ENCODE results near the gene CEMIP.

Gene CEMIP

GRCh38 chr15:80925597-80926059 is 146.5 kb downstream of the CEMIP start:
- DNase-seq (ENCODE audit: low spot score in 2 of 2): no peak

GRCh38 chr15:80926126-80926525 is 147.0 kb downstream of the CEMIP start:
- Mint-ChIP-seq H3K27me3 (no peaks in the 10 kb centered on the region), H3K4me1 (peaks cover 11% of the 10 kb centered on the region), H3K36me3 (ENCODE audit: insufficient read depth) (no peaks in the 10 kb centered on the region), H3K4me3 (no peak overlapping the region), H3K27ac (ENCODE audit: low read depth) (no peak overlapping the region), H3K9me3 (no peaks in the 10 kb centered on the region)
- DNase-seq (ENCODE audit: low spot score in 2 of 2) (no peak), ATAC-seq (replicated peaks; ENCODE audit: extremely low read depth, poor library complexity, severe bottlenecking) (no peak)

More at GRCh38 chr15:80925597-80926059, 146.5 kb downstream of the CEMIP start:
- Mint-ChIP-seq H3K4me1 (peaks cover 16% of the 10 kb centered on the region), H3K36me3 (ENCODE audit: insufficient read depth) (no peaks in the 10 kb centered on the region), H3K9me3 (no peaks in the 10 kb centered on the region), H3K27ac (ENCODE audit: low read depth) (no peak overlapping the region), H3K27me3 (no peaks in the 10 kb centered on the region), H3K4me3 (no peak overlapping the region)
- no peak for ATAC-seq (replicated peaks; ENCODE audit: extremely low read depth, poor library complexity, severe bottlenecking)

- no peak for DNase-seq (ENCODE audit: low spot score in 2 of 2)
- no peaks in the 10 kb centered on the region for H3K9me3 Mint-ChIP-seq
- H3K27me3 Mint-ChIP-seq: no peaks in the 10 kb centered on the region
- H3K4me3 Mint-ChIP-seq: no peak overlapping the region
- peaks cover under 1% of the 10 kb centered on the region for H3K4me1 Mint-ChIP-seq
- no peak for ATAC-seq (replicated peaks; ENCODE audit: extremely low read depth, poor library complexity, severe bottlenecking)
- H3K36me3 Mint-ChIP-seq (ENCODE audit: insufficient read depth): no peaks in the 10 kb centered on the region
- H3K27ac Mint-ChIP-seq (ENCODE audit: low read depth): no peak overlapping the region
Observed at GRCh38 chr15:80929225-80929624, 150.1 kb downstream of the CEMIP start.

GRCh38 chr15:80929689-80930088 is 150.5 kb downstream of the CEMIP start:
- no peak for ATAC-seq (replicated peaks; ENCODE audit: extremely low read depth, poor library complexity, severe bottlenecking)
- no peak overlapping the region for H3K4me3 Mint-ChIP-seq
- H3K36me3 Mint-ChIP-seq (ENCODE audit: insufficient read depth): no peaks in the 10 kb centered on the region
- H3K27me3 Mint-ChIP-seq: no peaks in the 10 kb centered on the region
- H3K9me3 Mint-ChIP-seq: no peaks in the 10 kb centered on the region
- no peak overlapping the region for H3K27ac Mint-ChIP-seq (ENCODE audit: low read depth)
- no peak for DNase-seq (ENCODE audit: low spot score in 2 of 2)
- peaks cover 5% of the 10 kb centered on the region for H3K4me1 Mint-ChIP-seq

GRCh38 chr15:80931191-80931590 is 152.0 kb downstream of the CEMIP start:
- peaks cover 6% of the 10 kb centered on the region for H3K4me1 Mint-ChIP-seq
- no peak overlapping the region for H3K4me3 Mint-ChIP-seq
- H3K9me3 Mint-ChIP-seq: no peaks in the 10 kb centered on the region
- no peaks in the 10 kb centered on the region for H3K27me3 Mint-ChIP-seq
- ATAC-seq (replicated peaks; ENCODE audit: extremely low read depth, poor library complexity, severe bottlenecking) (no peak), DNase-seq (ENCODE audit: low spot score in 2 of 2) (no peak)
- no peak overlapping the region for H3K27ac Mint-ChIP-seq (ENCODE audit: low read depth)
- peaks cover under 1% of the 10 kb centered on the region for H3K36me3 Mint-ChIP-seq (ENCODE audit: insufficient read depth)

GRCh38 chr15:80931721-80932512 is 152.7 kb downstream of the CEMIP start:
- Mint-ChIP-seq H3K9me3 (no peaks in the 10 kb centered on the region), H3K27me3 (no peaks in the 10 kb centered on the region), H3K36me3 (ENCODE audit: insufficient read depth) (peaks cover 3% of the 10 kb centered on the region), H3K4me1 (peaks cover 6% of the 10 kb centered on the region), H3K27ac (ENCODE audit: low read depth) (no peak overlapping the region), H3K4me3 (no peak overlapping the region)
- DNase-seq (ENCODE audit: low spot score in 2 of 2) (no peak), ATAC-seq (replicated peaks; ENCODE audit: extremely low read depth, poor library complexity, severe bottlenecking) (no peak)

GRCh38 chr15:80932513-80932815 is 153.3 kb downstream of the CEMIP start:
- Mint-ChIP-seq H3K27ac (ENCODE audit: low read depth) (no peak overlapping the region), H3K9me3 (no peaks in the 10 kb centered on the region), H3K4me1 (peaks cover 6% of the 10 kb centered on the region), H3K27me3 (no peaks in the 10 kb centered on the region), H3K36me3 (ENCODE audit: insufficient read depth) (peaks cover 3% of the 10 kb centered on the region), H3K4me3 (no peak overlapping the region)
- no peak for ATAC-seq (replicated peaks; ENCODE audit: extremely low read depth, poor library complexity, severe bottlenecking)
- no peak for DNase-seq (ENCODE audit: low spot score in 2 of 2)

- H3K27ac Mint-ChIP-seq (ENCODE audit: low read depth): no peak overlapping the region
- H3K27me3 Mint-ChIP-seq: no peaks in the 10 kb centered on the region
- peaks cover 3% of the 10 kb centered on the region for H3K36me3 Mint-ChIP-seq (ENCODE audit: insufficient read depth)
- DNase-seq (ENCODE audit: low spot score in 2 of 2) (no peak), ATAC-seq (replicated peaks; ENCODE audit: extremely low read depth, poor library complexity, severe bottlenecking) (no peak)
- H3K9me3 Mint-ChIP-seq: no peaks in the 10 kb centered on the region
- peaks cover 6% of the 10 kb centered on the region for H3K4me1 Mint-ChIP-seq
- H3K4me3 Mint-ChIP-seq: no peak overlapping the region
Observed at GRCh38 chr15:80932989-80933388, 153.8 kb downstream of the CEMIP start.

GRCh38 chr15:80934761-80935221 is 155.6 kb downstream of the CEMIP start:
- no peak overlapping the region for H3K27ac Mint-ChIP-seq (ENCODE audit: low read depth)

GRCh38 chr15:80936288-80937078 is 157.3 kb downstream of the CEMIP start:
- Mint-ChIP-seq H3K27ac (ENCODE audit: low read depth) (no peak overlapping the region), H3K27me3 (no peaks in the 10 kb centered on the region)

More at GRCh38 chr15:80934761-80935221, 155.6 kb downstream of the CEMIP start:
- H3K4me3 Mint-ChIP-seq: no peak overlapping the region
- ATAC-seq (replicated peaks; ENCODE audit: extremely low read depth, poor library complexity, severe bottlenecking) (no peak), DNase-seq (ENCODE audit: low spot score in 2 of 2) (no peak)
- peaks cover 6% of the 10 kb centered on the region for H3K4me1 Mint-ChIP-seq
- no peaks in the 10 kb centered on the region for H3K9me3 Mint-ChIP-seq
- H3K36me3 Mint-ChIP-seq (ENCODE audit: insufficient read depth): peaks cover 4% of the 10 kb centered on the region
- H3K27me3 Mint-ChIP-seq: no peaks in the 10 kb centered on the region

GRCh38 chr15:80937718-80938117 is 158.5 kb downstream of the CEMIP start:
- H3K36me3 Mint-ChIP-seq (ENCODE audit: insufficient read depth): peaks cover 7% of the 10 kb centered on the region
- ATAC-seq (replicated peaks; ENCODE audit: extremely low read depth, poor library complexity, severe bottlenecking): no peak
- H3K4me3 Mint-ChIP-seq: no peak overlapping the region
- no peaks in the 10 kb centered on the region for H3K27me3 Mint-ChIP-seq
- H3K9me3 Mint-ChIP-seq: no peaks in the 10 kb centered on the region
- DNase-seq (ENCODE audit: low spot score in 2 of 2): no peak
- peaks cover 6% of the 10 kb centered on the region for H3K4me1 Mint-ChIP-seq
- H3K27ac Mint-ChIP-seq (ENCODE audit: low read depth): no peak overlapping the region

More at GRCh38 chr15:80936288-80937078, 157.3 kb downstream of the CEMIP start:
- DNase-seq (ENCODE audit: low spot score in 2 of 2) (no peak), ATAC-seq (replicated peaks; ENCODE audit: extremely low read depth, poor library complexity, severe bottlenecking) (no peak)
- peaks cover 4% of the 10 kb centered on the region for H3K36me3 Mint-ChIP-seq (ENCODE audit: insufficient read depth)
- H3K4me1 Mint-ChIP-seq: peaks cover 6% of the 10 kb centered on the region
- H3K9me3 Mint-ChIP-seq: no peaks in the 10 kb centered on the region
- no peak overlapping the region for H3K4me3 Mint-ChIP-seq

GRCh38 chr15:80939216-80939615 is 160.0 kb downstream of the CEMIP start:
- H3K27ac Mint-ChIP-seq (ENCODE audit: low read depth): no peak overlapping the region
- H3K4me1 Mint-ChIP-seq: peaks cover 11% of the 10 kb centered on the region
- H3K4me3 Mint-ChIP-seq: no peak overlapping the region
- no peaks in the 10 kb centered on the region for H3K27me3 Mint-ChIP-seq
- H3K36me3 Mint-ChIP-seq (ENCODE audit: insufficient read depth): peaks cover 9% of the 10 kb centered on the region
- no peak for DNase-seq (ENCODE audit: low spot score in 2 of 2)
- H3K9me3 Mint-ChIP-seq: no peaks in the 10 kb centered on the region
- no peak for ATAC-seq (replicated peaks; ENCODE audit: extremely low read depth, poor library complexity, severe bottlenecking)

GRCh38 chr15:80940331-80940730 is 161.2 kb downstream of the CEMIP start:
- H3K27me3 Mint-ChIP-seq: no peaks in the 10 kb centered on the region
- no peak overlapping the region for H3K4me3 Mint-ChIP-seq
- H3K27ac Mint-ChIP-seq (ENCODE audit: low read depth): no peak overlapping the region
- no peaks in the 10 kb centered on the region for H3K9me3 Mint-ChIP-seq
- H3K4me1 Mint-ChIP-seq: peaks cover 5% of the 10 kb centered on the region
- ATAC-seq (replicated peaks; ENCODE audit: extremely low read depth, poor library complexity, severe bottlenecking) (no peak), DNase-seq (ENCODE audit: low spot score in 2 of 2) (no peak)
- peaks cover 13% of the 10 kb centered on the region for H3K36me3 Mint-ChIP-seq (ENCODE audit: insufficient read depth)
